ES-I3 (cell line): ENCODE results near the gene ERG.

Source experiments
- H3K36me3 ChIP-seq: 2 replicates; pipeline ENCODE4 v1.6.1; 2013; ENCODE audit warnings: mild to moderate bottlenecking, low read length, control low read depth, moderate library complexity; ENCODE audit not compliant: insufficient read depth
- H3K4me1 ChIP-seq: 2 replicates; pipeline ENCODE4 v1.6.1; 2013; ENCODE audit warnings: mild to moderate bottlenecking, control low read depth, low read length; ENCODE audit not compliant: insufficient read depth
- H3K9ac ChIP-seq: 2 replicates; pipeline ENCODE4 v1.6.1; 2013; ENCODE audit warnings: low read depth, mild to moderate bottlenecking, low read length, moderate library complexity
- H3K9me3 ChIP-seq: 2 replicates; pipeline ENCODE4 v1.6.1; 2013; ENCODE audit warnings: mild to moderate bottlenecking, low read length, moderate library complexity; ENCODE audit not compliant: control insufficient read depth, insufficient read depth

The ERG gene

DNA sequence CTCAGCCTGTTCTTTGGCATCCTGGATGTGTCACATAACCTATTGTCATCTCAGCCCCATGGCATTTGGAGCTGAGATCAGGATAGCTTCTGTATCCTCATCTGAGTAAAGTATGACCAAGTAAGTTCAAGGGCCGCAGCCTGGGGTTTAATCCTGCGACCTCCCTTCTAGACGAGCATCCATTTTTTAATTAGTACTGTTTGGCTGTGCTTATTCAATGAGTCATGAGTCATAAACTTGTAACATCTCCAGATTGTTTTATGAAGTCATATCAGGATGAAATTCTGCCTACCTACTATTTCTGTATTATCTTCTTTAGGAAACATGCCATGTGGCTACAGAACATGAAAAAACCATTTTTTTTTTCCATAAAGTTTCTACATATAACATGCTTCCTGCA is 119.1 kb downstream of the ERG start:
- Histone ChIP-seq H3K9ac (no peak overlapping the region), H3K36me3 (no peaks in the 10 kb centered on the region), H3K9me3 (no peaks in the 10 kb centered on the region), H3K4me1 (no peaks in the 10 kb centered on the region)

DNA sequence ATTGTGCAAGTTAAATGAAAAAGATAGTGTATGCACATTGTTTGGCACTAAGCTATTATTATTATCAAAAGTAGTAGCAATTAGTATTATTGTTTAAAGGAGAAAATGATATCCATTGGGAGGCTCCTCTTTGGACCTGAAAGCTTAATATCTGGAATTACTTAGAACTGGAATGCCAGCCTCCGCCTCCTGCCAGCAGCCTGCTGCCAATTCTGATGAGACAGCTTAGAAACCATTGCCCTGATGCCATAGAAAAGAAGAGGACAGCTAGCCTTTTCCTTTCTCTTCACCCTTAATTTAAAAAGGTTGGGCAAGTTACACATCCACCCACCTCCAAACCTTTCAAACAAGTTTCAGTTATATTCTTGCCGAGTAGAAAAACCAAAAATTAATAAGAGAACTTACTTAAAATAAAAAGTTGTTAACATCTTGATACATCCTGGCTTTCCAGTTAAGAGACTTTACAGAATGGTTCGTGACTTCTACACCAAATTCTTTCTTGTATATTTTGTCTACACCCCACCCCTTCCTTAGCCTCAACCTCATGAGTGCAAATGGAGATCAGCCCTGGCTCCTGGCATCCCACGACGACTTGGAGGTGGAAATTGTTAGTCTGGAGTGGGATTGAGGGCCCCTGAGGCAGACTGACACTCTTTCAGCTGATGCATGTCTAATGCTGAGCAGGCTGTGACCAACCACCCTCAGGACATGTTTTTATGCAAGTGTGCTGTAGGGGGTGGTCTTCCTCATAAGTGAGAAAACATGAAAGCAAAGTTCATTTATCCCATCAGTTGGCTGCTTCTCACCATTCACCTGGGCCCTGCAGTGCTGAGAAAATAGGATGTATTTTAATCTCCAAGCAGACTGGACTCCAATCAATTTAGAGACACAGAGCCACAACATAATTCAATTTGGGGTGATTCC is 120.8 kb downstream of the ERG start:
- no peaks in the 10 kb centered on the region for H3K4me1 ChIP-seq
- no peak overlapping the region for H3K9ac ChIP-seq
- H3K9me3 ChIP-seq: no peaks in the 10 kb centered on the region; the same call in 1 of the 2 replicates
- H3K36me3 ChIP-seq: no peaks in the 10 kb centered on the region

DNA sequence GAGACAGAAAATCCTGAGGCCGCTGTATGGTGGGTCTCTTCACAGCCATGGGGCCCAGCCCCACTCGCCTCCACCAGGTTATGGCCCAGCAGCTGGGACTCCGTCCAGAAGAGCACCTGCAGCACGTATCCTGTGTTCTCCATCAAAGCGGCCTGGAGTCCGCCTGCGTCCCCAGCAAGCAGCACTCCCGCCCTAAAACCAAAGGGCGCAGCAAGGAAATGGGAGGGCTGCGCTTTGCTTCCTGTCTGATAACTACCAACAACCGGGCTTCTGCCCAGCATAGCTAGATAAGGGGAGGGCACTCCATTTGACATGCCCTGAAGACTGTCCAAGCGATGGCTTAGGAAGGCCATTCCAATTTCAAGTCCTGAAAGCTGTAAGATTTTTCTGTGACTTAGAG is 121.6 kb downstream of the ERG start:
- Histone ChIP-seq H3K9me3 (no peaks in the 10 kb centered on the region; the same call in 1 of the 2 replicates), H3K9ac (no peak overlapping the region)

DNA sequence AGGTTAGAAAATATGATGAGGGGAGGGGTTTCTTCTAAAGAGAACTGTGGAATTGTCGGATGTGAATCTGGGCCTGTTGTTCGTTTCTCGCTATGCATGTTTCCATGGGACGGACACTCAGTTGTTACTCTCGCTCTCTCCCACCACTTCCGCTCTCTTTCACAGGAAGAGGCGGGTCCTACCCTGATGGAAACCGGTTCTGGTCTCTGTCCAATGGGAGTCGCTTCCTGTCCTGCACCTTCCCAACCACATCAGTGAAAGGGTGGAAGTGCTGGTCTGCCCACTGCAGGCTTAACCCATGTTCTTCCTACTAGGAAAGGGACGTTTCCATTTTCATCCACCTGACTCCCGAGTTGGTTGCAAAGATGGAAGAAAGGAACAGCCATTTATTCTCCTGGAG is 122.0 kb downstream of the ERG start:
- no peaks in the 10 kb centered on the region; the same call in 1 of the 2 replicates for H3K9me3 ChIP-seq
- H3K4me1 ChIP-seq: no peaks in the 10 kb centered on the region

More for the DNA sequence above, 121.6 kb downstream of the ERG start:
- Histone ChIP-seq H3K4me1 (no peaks in the 10 kb centered on the region), H3K36me3 (no peaks in the 10 kb centered on the region)

DNA sequence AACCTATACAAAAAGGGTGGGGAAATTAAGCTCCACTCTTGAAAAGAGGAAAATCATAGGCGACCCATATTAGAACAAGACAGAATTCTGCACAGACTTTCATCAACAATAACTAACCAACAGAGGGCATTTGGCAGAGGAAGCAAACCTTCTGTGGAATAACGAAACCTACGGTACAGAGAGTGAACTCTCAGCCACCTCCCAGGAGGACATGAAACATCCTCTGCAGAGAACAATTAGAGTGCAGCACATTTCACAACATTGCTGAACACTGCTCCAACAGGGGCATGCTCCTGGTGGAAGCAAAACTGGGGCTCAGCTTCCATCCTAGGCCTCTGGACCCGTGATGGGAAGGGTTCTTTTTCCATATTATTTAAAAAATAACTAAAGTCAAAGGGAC is 130.6 kb downstream of the ERG start:
- Histone ChIP-seq H3K4me1 (no peaks in the 10 kb centered on the region), H3K36me3 (no peaks in the 10 kb centered on the region), H3K9me3 (no peaks in the 10 kb centered on the region; the same call in 1 of the 2 replicates), H3K9ac (no peak overlapping the region)

More for the DNA sequence above, 122.0 kb downstream of the ERG start:
- Histone ChIP-seq H3K9ac (no peak overlapping the region), H3K36me3 (no peaks in the 10 kb centered on the region)

DNA sequence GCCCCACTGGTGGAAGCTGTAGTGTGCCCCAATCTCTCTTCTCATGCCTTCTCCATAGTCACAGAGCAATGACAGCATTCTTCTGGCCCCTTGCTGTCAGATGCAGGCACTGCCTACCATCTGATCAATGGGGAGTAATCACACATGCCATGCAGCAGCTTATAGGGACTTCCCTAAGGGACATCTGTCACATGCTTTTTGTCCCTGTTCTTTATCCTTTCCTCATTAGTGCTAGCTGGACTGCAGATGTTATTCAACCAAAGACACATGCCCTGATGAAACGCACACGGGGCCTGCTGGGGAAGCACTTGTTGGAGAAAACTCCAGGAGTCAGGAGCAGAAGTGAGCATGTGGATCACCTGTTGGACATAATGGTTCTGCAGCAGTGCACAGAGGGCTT is 132.8 kb downstream of the ERG start:
- no peak overlapping the region for H3K9ac ChIP-seq
- H3K4me1 ChIP-seq: no peaks in the 10 kb centered on the region
- H3K36me3 ChIP-seq: no peaks in the 10 kb centered on the region
- no peaks in the 10 kb centered on the region for H3K9me3 ChIP-seq

DNA sequence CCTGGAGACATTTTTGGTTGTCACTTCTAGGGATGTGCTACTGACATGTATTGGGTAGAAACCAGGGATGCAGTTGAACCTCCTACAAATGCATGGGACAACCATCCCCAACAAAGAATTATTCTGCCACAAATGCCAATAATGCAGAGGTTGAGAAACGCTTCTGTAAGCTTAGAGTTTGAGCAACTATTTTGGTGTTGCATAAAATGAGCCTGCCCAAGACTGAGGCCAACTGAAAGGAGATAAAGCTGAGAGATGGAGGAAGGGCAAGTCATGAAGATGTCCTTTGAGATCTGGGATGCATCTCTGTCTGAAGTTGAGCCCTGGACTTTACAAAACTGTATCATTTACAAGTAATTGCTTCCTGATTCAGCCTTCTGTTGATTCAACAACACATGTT is 134.6 kb downstream of the ERG start:
- Histone ChIP-seq H3K4me1 (no peaks in the 10 kb centered on the region), H3K36me3 (no peaks in the 10 kb centered on the region), H3K9me3 (no peaks in the 10 kb centered on the region), H3K9ac (no peak overlapping the region)

DNA sequence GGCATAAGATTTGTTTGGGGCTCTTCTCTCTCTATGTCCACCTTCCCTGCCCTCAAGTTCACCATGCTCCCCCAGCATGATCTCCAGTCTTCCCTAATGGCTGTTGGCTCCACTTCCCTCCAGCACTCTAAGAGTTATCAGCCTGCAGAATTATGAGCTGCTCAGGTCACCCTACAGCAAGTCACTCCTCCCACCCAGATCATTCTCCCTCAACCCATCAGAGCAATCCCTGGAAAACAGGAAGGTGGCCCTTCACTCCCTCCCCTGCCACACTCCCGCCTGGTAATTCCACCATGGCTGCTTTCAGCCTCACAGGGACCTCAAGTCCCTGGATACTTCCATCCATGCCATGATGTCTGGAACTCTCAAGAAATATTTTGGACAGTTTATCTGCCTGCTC is 137.0 kb downstream of the ERG start:
- H3K36me3 ChIP-seq: no peaks in the 10 kb centered on the region
- no peaks in the 10 kb centered on the region for H3K4me1 ChIP-seq
- H3K9me3 ChIP-seq: no peaks in the 10 kb centered on the region

DNA sequence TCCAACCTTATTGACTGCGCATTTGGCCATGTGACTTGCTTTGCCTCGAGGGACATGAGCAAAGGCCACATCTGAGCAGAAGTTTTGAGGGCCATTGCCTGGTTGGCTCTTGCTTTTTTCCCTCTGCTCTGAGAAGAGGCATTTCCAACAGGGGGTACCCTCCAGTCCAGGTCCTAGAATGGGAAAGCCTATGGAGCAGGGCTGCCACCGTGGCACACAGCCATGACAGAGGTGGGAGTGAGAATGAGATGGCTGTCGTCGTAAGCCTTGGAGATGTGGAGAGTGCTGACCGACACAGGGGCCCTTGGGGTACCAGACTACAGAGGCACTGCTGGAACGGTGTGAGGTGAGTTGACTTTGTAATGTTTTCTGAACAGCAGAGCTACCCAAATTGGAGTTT is 138.4 kb downstream of the ERG start:
- H3K4me1 ChIP-seq: no peaks in the 10 kb centered on the region
- no peak overlapping the region for H3K9ac ChIP-seq
- H3K36me3 ChIP-seq: no peaks in the 10 kb centered on the region
- H3K9me3 ChIP-seq: no peaks in the 10 kb centered on the region

More for the DNA sequence above, 137.0 kb downstream of the ERG start:
- no peak overlapping the region for H3K9ac ChIP-seq

DNA sequence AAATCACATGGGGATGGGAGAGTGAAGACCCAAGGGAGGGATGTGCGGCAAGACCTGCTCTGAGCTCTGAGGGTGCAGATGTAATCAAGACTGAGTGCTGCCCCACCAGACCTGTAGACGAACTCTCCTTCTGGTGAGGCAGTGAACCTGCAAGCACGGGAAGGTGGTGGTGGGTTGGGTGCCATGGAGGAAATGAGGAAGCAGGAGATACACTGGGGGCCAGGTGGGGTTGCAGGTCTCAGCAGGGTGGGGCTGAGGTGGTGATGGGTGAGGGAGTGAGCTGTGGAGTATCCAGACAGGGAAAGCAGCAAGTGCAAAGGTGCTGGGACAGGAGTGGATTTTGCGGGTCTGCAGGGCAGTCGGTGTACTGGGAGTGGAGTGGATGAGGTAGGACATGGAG is 139.2 kb downstream of the ERG start:
- Histone ChIP-seq H3K9ac (no peak overlapping the region), H3K9me3 (no peaks in the 10 kb centered on the region), H3K4me1 (no peaks in the 10 kb centered on the region), H3K36me3 (no peaks in the 10 kb centered on the region)

DNA sequence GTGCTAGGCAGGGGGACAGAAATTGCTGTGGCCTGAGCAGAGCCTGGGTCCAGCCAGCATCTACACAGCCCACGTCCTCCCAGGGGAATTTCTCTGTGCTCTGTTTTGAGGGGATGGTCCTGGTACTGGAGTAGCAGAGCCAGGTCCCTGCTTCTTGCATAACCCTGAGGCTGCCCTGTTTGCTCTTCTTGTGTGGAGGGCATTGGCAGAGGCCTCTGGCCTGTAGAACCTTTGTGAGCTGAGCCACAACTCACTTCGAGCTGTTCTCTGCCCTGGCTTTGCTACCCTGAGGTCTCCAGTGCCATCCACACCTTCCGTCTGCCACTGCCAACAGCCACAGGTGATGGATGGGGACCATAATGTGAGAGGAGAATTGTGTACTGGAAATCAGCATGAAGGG is 139.6 kb downstream of the ERG start:
- Histone ChIP-seq H3K9me3 (no peaks in the 10 kb centered on the region), H3K4me1 (no peaks in the 10 kb centered on the region), H3K36me3 (no peaks in the 10 kb centered on the region), H3K9ac (no peak overlapping the region)

DNA sequence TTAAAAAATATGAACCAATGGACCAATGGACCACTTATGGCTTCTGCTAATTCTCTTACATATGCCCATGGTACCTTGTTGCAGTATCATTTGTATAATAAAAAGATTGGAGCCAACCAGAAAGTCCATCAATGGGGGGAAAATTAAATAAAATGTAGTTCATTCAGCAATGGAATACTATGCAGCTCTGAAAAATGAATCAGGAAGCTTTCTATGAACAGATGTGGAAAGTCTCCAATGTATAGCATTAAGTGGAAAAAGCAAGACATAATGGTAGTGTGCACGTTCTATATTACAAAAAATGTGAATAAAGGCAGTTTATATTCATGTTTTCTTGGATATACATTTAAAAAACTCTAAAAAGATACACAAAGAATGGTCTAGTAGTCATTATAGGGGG is 140.2 kb downstream of the ERG start:
- no peak overlapping the region for H3K9ac ChIP-seq
- no peaks in the 10 kb centered on the region for H3K4me1 ChIP-seq
- no peaks in the 10 kb centered on the region for H3K9me3 ChIP-seq
- no peaks in the 10 kb centered on the region for H3K36me3 ChIP-seq

DNA sequence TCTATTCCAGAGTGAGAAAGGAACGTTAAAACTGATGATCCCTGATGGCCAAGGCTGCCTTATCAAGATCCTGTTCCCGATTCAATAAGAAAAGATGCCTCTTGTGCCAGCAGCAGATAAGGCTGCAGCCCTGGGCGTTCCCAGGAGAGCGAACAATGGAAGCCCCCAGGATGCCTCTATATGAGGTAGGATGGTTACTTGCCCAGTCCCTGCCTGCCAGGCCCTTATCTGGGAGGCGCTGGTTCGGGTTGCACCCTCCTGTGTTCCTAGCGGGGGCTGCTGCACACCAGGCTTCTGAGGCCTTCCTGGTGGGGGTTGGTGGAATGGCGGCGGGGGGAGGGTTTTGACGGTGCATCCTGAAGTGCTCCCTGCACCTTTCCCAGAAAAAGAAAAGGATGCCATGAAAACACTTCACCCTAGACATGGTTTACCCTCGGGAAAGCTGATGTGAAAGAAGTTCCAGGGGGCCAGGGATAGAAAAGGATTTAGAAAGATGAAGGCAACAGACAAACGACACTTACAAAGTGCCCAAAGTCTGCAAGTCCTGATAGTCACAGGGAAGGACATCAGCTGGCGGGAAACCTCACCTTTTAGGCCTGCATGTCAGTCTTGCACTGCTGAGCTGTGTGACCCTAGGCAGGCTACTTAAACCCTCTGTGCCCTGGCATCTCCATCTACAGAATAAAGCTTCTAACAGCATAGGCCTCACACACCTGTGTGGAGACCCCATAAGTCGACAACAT is 141.2 kb downstream of the ERG start:
- H3K36me3 ChIP-seq: no peaks in the 10 kb centered on the region
- H3K9ac ChIP-seq: no peak overlapping the region

DNA sequence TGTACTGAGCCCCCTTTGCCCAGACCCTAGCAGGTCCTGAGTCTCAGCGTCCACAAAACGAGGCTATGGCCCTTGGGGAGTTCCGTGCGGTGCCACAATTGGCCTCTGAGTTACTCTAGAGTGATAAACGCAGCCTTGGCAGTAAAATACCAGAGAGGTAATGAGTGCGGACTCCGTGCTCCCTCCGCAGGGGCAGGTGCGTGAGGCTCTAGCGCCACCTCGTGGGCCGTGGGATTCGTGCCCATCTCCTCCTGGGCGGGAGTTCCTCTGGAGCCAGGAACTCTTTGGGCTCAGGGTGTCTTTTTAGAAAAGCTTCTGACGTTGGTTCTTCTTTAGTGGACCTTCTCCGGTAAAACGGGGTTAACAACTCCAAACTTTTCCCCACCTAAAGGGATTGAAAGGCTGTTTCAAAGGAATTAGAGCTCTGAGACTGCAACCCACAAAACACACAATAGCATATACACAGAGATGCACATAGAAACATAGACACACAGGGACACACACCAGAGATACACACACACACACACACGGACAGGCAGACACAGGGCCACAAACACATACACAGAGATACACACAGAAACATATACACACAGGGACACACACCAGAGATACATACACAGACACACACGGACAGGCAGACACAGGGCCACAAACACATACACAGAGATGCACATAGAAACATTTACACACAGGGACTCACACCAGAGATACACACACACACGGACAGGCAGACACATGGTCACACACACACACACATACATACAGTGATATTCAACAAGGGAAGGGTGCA is 142.1 kb downstream of the ERG start:
- Histone ChIP-seq H3K9me3 (no peaks in the 10 kb centered on the region), H3K4me1 (peaks cover 9% of the 10 kb centered on the region), H3K9ac (no peak overlapping the region), H3K36me3 (no peaks in the 10 kb centered on the region)

More for the DNA sequence above, 141.2 kb downstream of the ERG start:
- peaks cover 4% of the 10 kb centered on the region; the same call in 1 of the 2 replicates for H3K4me1 ChIP-seq
- H3K9me3 ChIP-seq: no peaks in the 10 kb centered on the region
